Peyer's patch (tissue), 4 donors: ENCODE measurements around the gene UBE2V1. TPM values are rescaled to one million over a fixed set of nuclear protein-coding genes. Genes with fewer than 3 reads are reported as not detected.
A peak's percentile ranks its signal among the peaks of the same experiment; 100 is the strongest.
"Not testable (repeated sequence)": the region's sequence is repeated elsewhere in the genome, so short reads cannot be mapped to it uniquely, and the experiment has no call there.

Source experiments
- DNase-seq, 3 donors: peaks; one replicate each; pipeline ENCODE4 v3.0.0-alpha.2; 2017 to 2019
- H3K27ac ChIP-seq, 4 donors: fragments of 200-600 bp; sonication (generic); one replicate each; pipeline ENCODE4 v1.5.1; 2016 to 2019
- H3K27me3 ChIP-seq, 2 donors: fragments of 200-600 bp; sonication (generic); one replicate each; pipeline ENCODE4 v1.5.1; 2019
- H3K36me3 ChIP-seq, 3 donors: fragments of 200-600 bp; sonication (generic); one replicate each; pipeline ENCODE4 v1.5.1; 2016 to 2019
- H3K4me1 ChIP-seq, 4 donors: fragments of 200-600 bp; sonication (generic); one replicate each; pipeline ENCODE4 v1.5.1; 2016 to 2019
- H3K4me3 ChIP-seq, 4 donors: fragments of 200-600 bp; sonication (generic); 1 replicate in 3 of 4; 2 replicates in 1 of 4; pipeline ENCODE4 v1.5.1; 2016 to 2019; ENCODE audit warnings: mild to moderate bottlenecking in 1 of 4
- H3K9me3 ChIP-seq, 4 donors: fragments of 200-600 bp; sonication (generic); one replicate each; pipeline ENCODE4 v1.5.1; 2016 to 2019; ENCODE audit warnings: mild to moderate bottlenecking in 1 of 4
- POLR2A ChIP-seq, 2 donors: fragments of 450-650 bp; IDR thresholded peaks; one replicate each; pipeline ENCODE4 v1.5.1; 2017; ENCODE audit warnings: antibody characterized with exemption in 2 of 2, mild to moderate bottlenecking in 2 of 2, moderate library complexity in 2 of 2
- total RNA-seq, 4 donors: library from RNA; depleted of rRNA; stranded (reverse); fragments of >200 nt; gene quantifications; one replicate each; pipeline ENCODE4 v1.1.0, GENCODE V29; 2016
- TF ChIP-seq, protein P1 (sequence below), 6 experiments: fragments of 450-650 bp in 4 of 6; fragments of 200-600 bp in 2 of 6; sonication (generic) in 1 of 6; IDR thresholded peaks; one replicate each; pipeline ENCODE4 v1.5.1; 2017 to 2019; ENCODE audit warnings: antibody characterized with exemption in 6 of 6, mild to moderate bottlenecking in 3 of 6, moderate library complexity in 1 of 6

The UBE2V1 gene
- total RNA-seq, 4 donors from 2014 or later, result 94.4 to 111 (median 105) TPM

DNA sequence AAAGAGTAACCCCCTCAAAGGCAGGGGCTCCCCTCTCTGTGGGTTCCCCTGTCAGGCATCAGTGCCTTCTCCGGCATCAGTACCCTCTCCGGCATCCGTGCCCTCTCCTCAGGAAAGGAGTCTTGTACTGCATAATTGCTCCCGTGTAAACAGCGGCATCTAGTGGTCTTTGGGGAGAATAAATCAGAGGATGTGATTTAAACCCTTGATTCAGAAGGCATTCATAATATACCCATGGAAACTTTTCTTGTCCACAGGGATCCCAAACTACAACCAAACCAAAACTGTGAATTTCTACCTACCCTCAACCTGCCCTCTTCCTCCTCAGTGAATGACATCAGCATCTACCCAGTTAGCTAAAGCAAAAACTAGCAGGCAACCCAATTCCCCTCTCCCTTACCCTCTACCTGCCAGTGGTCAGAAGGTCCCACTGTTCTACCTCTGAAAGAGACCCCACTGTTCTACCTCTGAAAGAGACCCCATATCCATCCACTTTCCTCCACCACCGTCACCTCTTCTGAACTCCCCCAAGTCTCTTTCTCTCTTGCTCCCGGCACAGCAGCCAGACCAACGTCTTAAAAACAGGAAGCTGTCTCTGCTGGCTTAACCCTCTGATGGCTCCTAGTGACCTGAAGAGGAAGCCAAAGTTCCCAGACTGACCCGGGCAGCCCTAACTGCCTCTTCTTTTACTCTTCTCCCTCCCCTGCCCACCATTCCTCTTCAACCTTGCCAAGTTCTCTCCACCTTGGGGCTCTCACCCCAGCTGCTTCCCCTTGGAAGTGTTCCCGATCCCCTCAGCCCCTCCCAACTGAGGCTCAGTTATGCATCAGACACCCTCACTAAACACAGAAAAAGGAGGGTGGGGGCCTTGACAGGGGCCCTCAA is 27.2 kb downstream of the UBE2V1 start:
- peak in 2 of 3 donors; percentile 53 to 73 for DNase-seq
- no peaks in the 10 kb centered on the region for H3K9me3 ChIP-seq
- H3K4me3 ChIP-seq, result peak overlapping the region in 3 of 4 donors; percentile 4 to 35 (median 24)
- H3K27ac ChIP-seq, result peak overlapping the region in 3 of 4 donors; percentile 4 to 38 (median 37)
- TF ChIP-seq, protein P1, sequence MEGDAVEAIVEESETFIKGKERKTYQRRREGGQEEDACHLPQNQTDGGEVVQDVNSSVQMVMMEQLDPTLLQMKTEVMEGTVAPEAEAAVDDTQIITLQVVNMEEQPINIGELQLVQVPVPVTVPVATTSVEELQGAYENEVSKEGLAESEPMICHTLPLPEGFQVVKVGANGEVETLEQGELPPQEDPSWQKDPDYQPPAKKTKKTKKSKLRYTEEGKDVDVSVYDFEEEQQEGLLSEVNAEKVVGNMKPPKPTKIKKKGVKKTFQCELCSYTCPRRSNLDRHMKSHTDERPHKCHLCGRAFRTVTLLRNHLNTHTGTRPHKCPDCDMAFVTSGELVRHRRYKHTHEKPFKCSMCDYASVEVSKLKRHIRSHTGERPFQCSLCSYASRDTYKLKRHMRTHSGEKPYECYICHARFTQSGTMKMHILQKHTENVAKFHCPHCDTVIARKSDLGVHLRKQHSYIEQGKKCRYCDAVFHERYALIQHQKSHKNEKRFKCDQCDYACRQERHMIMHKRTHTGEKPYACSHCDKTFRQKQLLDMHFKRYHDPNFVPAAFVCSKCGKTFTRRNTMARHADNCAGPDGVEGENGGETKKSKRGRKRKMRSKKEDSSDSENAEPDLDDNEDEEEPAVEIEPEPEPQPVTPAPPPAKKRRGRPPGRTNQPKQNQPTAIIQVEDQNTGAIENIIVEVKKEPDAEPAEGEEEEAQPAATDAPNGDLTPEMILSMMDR (IDR thresholded peaks at IDR 0.05), result peak; percentile 57 to 83 (median 74)
- no peak for TF ChIP-seq POLR2A (IDR thresholded peaks at IDR 0.05)
- no peaks in the 10 kb centered on the region for H3K27me3 ChIP-seq
- peaks cover 0 to 31% (median 0%) of the 10 kb centered on the region in 3 donors for H3K36me3 ChIP-seq
- peaks cover 0 to 8% (median 0%) of the 10 kb centered on the region in 4 donors for H3K4me1 ChIP-seq

- no peak overlapping the region for H3K27ac ChIP-seq
- H3K4me1 ChIP-seq, result peaks cover 0 to 8% (median 0%) of the 10 kb centered on the region in 4 donors
- no peaks in the 10 kb centered on the region for H3K27me3 ChIP-seq
- H3K4me3 ChIP-seq, result no peak overlapping the region
- no peaks in the 10 kb centered on the region for H3K9me3 ChIP-seq
- H3K36me3 ChIP-seq, result peaks cover 0 to 25% (median 0%) of the 10 kb centered on the region in 3 donors
- TF ChIP-seq, protein P1 (IDR thresholded peaks at IDR 0.05), result no peak
- no peak for TF ChIP-seq POLR2A (IDR thresholded peaks at IDR 0.05)
- peak in 1 of 3 donors; percentile 26 for DNase-seq
Measured at GRCh38 chr20:50085146-50085480, 27.8 kb downstream of the UBE2V1 start.

- peaks cover 0 to 19% (median 0%) of the 10 kb centered on the region in 3 donors for H3K36me3 ChIP-seq
- H3K27ac ChIP-seq, result no peak overlapping the region
- peaks cover 0 to 8% (median 0%) of the 10 kb centered on the region in 4 donors for H3K4me1 ChIP-seq
- TF ChIP-seq, protein P1 (IDR thresholded peaks at IDR 0.05), result no peak
- no peak for TF ChIP-seq POLR2A (IDR thresholded peaks at IDR 0.05)
- no peak overlapping the region for H3K4me3 ChIP-seq
- no peaks in the 10 kb centered on the region for H3K9me3 ChIP-seq
- DNase-seq, result peak in 1 of 3 donors; percentile 40
- H3K27me3 ChIP-seq, result no peaks in the 10 kb centered on the region
Measured at GRCh38 chr20:50083034-50083433, 29.9 kb downstream of the UBE2V1 start.

GRCh38 chr20:50082056-50082455 is 30.9 kb downstream of the UBE2V1 start:
- H3K36me3 ChIP-seq, result peaks cover 0 to 19% (median 0%) of the 10 kb centered on the region in 3 donors
- not testable (repeated sequence) for H3K4me1 ChIP-seq, H3K4me3 ChIP-seq, H3K27me3 ChIP-seq, H3K9me3 ChIP-seq, H3K27ac ChIP-seq
- DNase-seq, result peak in 1 of 3 donors; percentile 37

DNA sequence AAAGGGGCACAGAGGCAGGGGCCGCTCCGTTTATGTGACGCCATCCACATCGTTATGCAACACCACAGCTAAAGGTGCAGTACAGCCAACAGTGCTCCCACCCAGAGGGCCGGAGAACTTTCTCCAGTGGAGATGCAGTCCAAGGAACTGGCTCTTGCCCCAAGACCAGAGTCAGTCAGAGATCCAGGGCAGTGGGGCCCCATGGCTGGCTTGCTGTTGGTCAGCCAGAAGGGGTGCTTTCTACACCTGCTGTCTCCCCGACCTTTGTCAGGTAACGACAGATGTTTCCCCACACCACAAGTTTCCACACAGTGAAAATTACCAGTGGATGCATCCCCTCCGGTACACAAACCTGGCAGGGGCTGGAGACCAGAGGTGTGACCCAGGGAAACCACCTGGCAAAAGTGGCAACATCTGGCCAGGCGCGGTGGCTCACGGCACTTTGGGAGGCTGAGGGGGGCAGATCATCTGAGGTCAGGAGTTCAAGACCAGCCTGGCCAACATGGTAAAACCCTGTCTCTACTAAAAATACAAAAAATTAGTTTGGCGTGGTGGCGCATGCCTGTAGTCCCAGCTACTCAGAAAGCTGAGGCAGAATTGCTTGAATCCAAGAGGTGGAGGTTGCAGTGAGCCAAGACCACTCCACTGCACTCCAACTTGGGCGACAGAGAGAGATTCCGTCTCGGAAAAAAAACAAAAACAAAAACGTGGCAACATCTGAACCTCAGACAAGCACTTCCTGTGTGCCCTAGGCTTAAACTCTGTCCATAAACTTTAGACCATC is 34.9 kb downstream of the UBE2V1 start:
- H3K9me3 ChIP-seq, result no peaks in the 10 kb centered on the region
- H3K27ac ChIP-seq, result no peak overlapping the region
- peaks cover 0 to 10% (median 0%) of the 10 kb centered on the region in 3 donors for H3K36me3 ChIP-seq
- peak in 1 of 3 donors; percentile 41 for DNase-seq
- peaks cover 0 to 4% (median 0%) of the 10 kb centered on the region in 4 donors for H3K4me1 ChIP-seq
- no peaks in the 10 kb centered on the region for H3K27me3 ChIP-seq
- H3K4me3 ChIP-seq, result no peak overlapping the region
- no peak for TF ChIP-seq POLR2A (IDR thresholded peaks at IDR 0.05)
- TF ChIP-seq, protein P1 (IDR thresholded peaks at IDR 0.05), result no peak
